Lung (tissue), 12 donors: ENCODE data around the gene KLHL29. TPM values are rescaled to one million over a fixed set of nuclear protein-coding genes. Genes with fewer than 3 reads are reported as not detected.

Experiments used
- ATAC-seq: fragments of 200-7000 bp; cut with Tn5 transposase; one replicate; pipeline ENCODE4 v1.9.1; 2020; ENCODE audit warnings: moderate number of reproducible peaks; ENCODE audit not compliant: insufficient read depth, low FRiP score
- DNase-seq, 3 donors: peaks; one replicate each; pipeline ENCODE4 v3.0.0-alpha.2; 2013 to 2017
- H3K27ac ChIP-seq, 2 donors: one replicate each; pipeline ENCODE4 v1.5.1; 2013; ENCODE audit warnings: mild to moderate bottlenecking in 2 of 2, moderate library complexity in 2 of 2, control low read depth in 1 of 2, inconsistent platforms in 1 of 2, low read depth in 1 of 2, low read length in 1 of 2
- H3K27me3 ChIP-seq, 3 donors: one replicate each; pipeline ENCODE4 v1.5.1; 2013; ENCODE audit warnings: low read length in 2 of 3; ENCODE audit not compliant: control insufficient read depth in 3 of 3, insufficient read depth in 3 of 3
- H3K36me3 ChIP-seq, 4 donors: one replicate each; pipeline ENCODE4 v1.5.1; 2013; ENCODE audit warnings: low read length in 4 of 4, mild to moderate bottlenecking in 1 of 4, moderate library complexity in 1 of 4; ENCODE audit not compliant: control insufficient read depth in 4 of 4, insufficient read depth in 4 of 4
- H3K4me1 ChIP-seq, 5 donors: one replicate each; pipeline ENCODE4 v1.5.1; 2013; ENCODE audit warnings: low read length in 5 of 5, mild to moderate bottlenecking in 2 of 5, moderate library complexity in 1 of 5; ENCODE audit not compliant: control insufficient read depth in 5 of 5, insufficient read depth in 5 of 5
- H3K4me3 ChIP-seq: one replicate; pipeline ENCODE4 v1.5.1; 2013; ENCODE audit warnings: mild to moderate bottlenecking, control low read depth, moderate library complexity
- H3K9ac ChIP-seq, 2 donors: one replicate each; pipeline ENCODE4 v1.5.1; 2013; ENCODE audit warnings: low read length in 2 of 2, control low read depth in 1 of 2; ENCODE audit not compliant: insufficient read depth in 1 of 2
- H3K9me3 ChIP-seq, 4 donors: one replicate each; pipeline ENCODE4 v1.5.1; 2013; ENCODE audit warnings: low read length in 3 of 4, mild to moderate bottlenecking in 1 of 4, moderate library complexity in 1 of 4; ENCODE audit not compliant: control insufficient read depth in 4 of 4, insufficient read depth in 3 of 4
- CTCF ChIP-seq: IDR thresholded peaks from 2 replicates; pipeline ENCODE4 v1.5.1; 2012; ENCODE audit warnings: mild to moderate bottlenecking; ENCODE audit errors: control extremely low read depth, extremely low read depth
- WGBS, 2 donors: extraction: QIAGEN DNeasy Blood & Tissue Kit; methylation state at CpG; one replicate each; pipeline ENCODE4 v1.1.7; 2013; 5-methylcytosine and 5-hydroxymethylcytosine counted together
- polyA plus RNA-seq, 2 donors: library from polyadenylated mRNA; stranded (reverse); fragments of 200-250 nt; gene quantifications; one replicate each; pipeline ENCODE4 v1.2.1, GENCODE V29; 2013
- total RNA-seq, 2 donors: library from RNA; depleted of rRNA in 1 of 2; stranded (reverse); fragments of >200 nt in 1 of 2; gene quantifications; one replicate each; pipeline ENCODE4 v1.2.1, GENCODE V29; 2014 to 2021
- donor health status: control.
- donor health status: control.
- donor health status: Bipolar disorder and iron deficiency.
- donor health status: healthy.
- donor health status: DM: yes; HTN: yes; CAD: no.

KLHL29 gene
- total and polyA plus RNA-seq, 4 donors = 2.7 to 16.2 (median 3.5) TPM

DNA sequence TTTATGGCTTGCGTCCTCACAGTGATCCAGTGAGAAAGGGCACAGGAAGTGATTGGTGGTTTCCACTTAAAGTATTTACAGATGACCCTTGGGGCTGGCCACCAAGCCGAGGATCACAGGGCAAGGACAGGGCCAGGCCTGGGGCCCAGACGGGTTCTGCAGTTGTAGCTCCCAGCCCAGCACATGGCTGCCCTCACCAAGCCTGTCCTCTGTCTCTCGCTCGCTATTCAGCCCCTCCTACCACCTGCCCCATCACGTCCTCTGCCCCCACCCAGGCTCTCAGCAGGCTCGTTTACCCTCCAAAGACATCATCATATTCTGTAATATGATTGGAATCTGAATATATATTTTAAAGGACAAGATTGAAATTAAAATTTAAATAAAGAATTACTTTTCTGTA, 246.0 kb downstream of the KLHL29 start:
- H3K4me3 ChIP-seq = no peak overlapping the region
- H3K27ac ChIP-seq = no peak overlapping the region
- H3K4me1 ChIP-seq = peaks cover 0 to 5% (median 0%) of the 10 kb centered on the region in 5 donors
- no peak for DNase-seq
- no peaks in the 10 kb centered on the region for H3K9me3 ChIP-seq
- ATAC-seq = no peak
- H3K36me3 ChIP-seq = no peaks in the 10 kb centered on the region
- WGBS, 2 donors = 87 to 89% methylated on average over 7 of the region's 7 CpGs
- no peak overlapping the region for H3K9ac ChIP-seq
- TF ChIP-seq CTCF = no peak
- H3K27me3 ChIP-seq = no peaks in the 10 kb centered on the region

DNA sequence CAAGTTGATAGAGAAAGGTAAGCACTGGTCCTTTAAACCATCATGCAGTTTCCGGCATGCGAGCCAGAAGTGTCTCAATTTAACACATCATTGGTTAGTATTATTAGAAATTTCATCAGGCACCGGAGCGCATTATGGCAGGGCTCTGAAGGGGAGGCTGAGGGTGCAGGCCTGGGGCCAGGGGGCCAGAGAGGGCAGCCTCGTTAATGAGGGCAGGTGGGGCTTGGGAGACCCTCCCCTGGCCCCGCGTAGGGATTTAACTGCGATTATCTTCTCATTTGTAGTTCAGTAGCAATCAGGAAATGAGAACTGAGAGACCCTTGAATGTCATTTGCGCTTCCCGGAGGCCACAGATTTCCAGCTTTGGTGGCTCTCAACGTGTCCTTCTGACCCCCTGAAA, 246.4 kb downstream of the KLHL29 start:
- Histone ChIP-seq H3K27ac (no peak overlapping the region), H3K36me3 (no peaks in the 10 kb centered on the region), H3K9me3 (no peaks in the 10 kb centered on the region), H3K9ac (no peak overlapping the region), H3K4me1 (peaks cover 0 to 5% (median 0%) of the 10 kb centered on the region in 5 donors), H3K27me3 (no peaks in the 10 kb centered on the region), H3K4me3 (no peak overlapping the region)
- no peak for TF ChIP-seq CTCF
- 87 to 94% methylated on average over 11 of the region's 11 CpGs for WGBS, 2 donors
- ATAC-seq (no peak), DNase-seq (no peak)

- no peak for DNase-seq
- no peak for ATAC-seq
- no peak for TF ChIP-seq CTCF
- Histone ChIP-seq H3K36me3 (no peaks in the 10 kb centered on the region), H3K9me3 (no peaks in the 10 kb centered on the region), H3K27me3 (no peaks in the 10 kb centered on the region), H3K4me3 (no peak overlapping the region), H3K4me1 (peaks cover 0 to 15% (median 3%) of the 10 kb centered on the region in 5 donors), H3K9ac (no peak overlapping the region), H3K27ac (no peak overlapping the region)
- 59 to 68% methylated on average over 6 of the region's 6 CpGs for WGBS, 2 donors
Observed at GRCh38 chr2:23632386-23632785, 247.4 kb downstream of the KLHL29 start.

GRCh38 chr2:23632831-23633395, 247.9 kb downstream of the KLHL29 start:
- Histone ChIP-seq H3K4me3 (no peak overlapping the region), H3K4me1 (peaks cover 0 to 20% (median 5%) of the 10 kb centered on the region in 5 donors), H3K9ac (no peak overlapping the region), H3K36me3 (no peaks in the 10 kb centered on the region), H3K27me3 (no peaks in the 10 kb centered on the region), H3K27ac (no peak overlapping the region), H3K9me3 (no peaks in the 10 kb centered on the region)
- no peak for TF ChIP-seq CTCF
- WGBS, 2 donors = 92 to 96% methylated on average over 5 of the region's 5 CpGs
- ATAC-seq (no peak), DNase-seq (no peak)
